HG02938 (cell line): ENCODE measurements around the gene INSYN1.
A peak's percentile ranks its signal among the peaks of the same experiment; 100 is the strongest.
"Not testable (repeated sequence)": the region's sequence is repeated elsewhere in the genome, so short reads cannot be mapped to it uniquely, and the experiment has no call there.

ENCODE experiments used
- ATAC-seq: cut with Tn5 transposase; IDR thresholded peaks from one replicate; pipeline ENCODE4 v1.9.1; 2021; ENCODE audit warnings: mild to moderate bottlenecking, moderate library complexity; ENCODE audit not compliant: unreplicated experiment

Gene INSYN1

GRCh38 chr15:73716417-73716816 is 36.7 kb downstream of the INSYN1 start:
- no peak for ATAC-seq

GRCh38 chr15:73715417-73715816 is 37.7 kb downstream of the INSYN1 start:
- ATAC-seq: no peak

GRCh38 chr15:73714695-73715301 is 38.4 kb downstream of the INSYN1 start:
- no peak for ATAC-seq

DNA sequence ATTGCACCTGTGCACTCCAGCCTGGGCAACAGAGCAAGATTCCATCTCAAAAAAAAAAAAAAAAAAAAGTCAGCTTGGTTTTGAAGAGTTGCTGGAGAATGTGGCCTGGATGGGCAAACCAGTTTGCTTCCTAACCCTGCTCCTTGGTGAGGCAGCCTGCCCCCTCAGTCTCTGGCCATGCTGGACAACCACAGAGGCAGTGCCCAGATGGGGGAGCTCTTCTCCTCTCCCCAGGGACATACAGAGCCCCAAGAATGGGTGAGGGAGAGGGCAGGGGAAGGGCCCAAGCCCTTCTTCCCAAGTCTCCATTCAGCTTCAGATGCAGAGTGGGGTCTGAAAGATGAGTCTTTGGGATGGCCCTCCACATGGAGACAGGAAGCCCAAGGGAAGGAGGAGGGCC is 41.0 kb downstream of the INSYN1 start:
- no peak for ATAC-seq

DNA sequence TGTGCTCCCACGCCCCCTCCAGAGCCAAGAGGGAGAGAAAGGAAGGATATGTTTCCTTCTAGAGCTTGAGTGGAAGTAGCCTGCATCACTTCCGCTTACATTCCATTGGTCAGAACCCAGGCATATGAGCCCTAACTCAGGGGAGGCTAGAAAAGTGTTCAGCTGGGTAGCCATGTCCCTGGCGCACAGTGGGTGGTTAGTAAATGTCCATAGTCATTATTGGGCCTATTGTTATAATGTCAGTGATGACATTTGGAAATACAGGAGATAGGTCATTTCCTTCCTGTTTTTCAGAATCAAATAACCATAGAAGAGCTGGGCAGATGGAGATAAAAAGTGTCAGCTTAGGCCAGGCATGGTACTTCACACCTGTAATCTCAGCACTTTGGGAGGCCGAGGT is 41.6 kb downstream of the INSYN1 start:
- ATAC-seq: no peak

DNA sequence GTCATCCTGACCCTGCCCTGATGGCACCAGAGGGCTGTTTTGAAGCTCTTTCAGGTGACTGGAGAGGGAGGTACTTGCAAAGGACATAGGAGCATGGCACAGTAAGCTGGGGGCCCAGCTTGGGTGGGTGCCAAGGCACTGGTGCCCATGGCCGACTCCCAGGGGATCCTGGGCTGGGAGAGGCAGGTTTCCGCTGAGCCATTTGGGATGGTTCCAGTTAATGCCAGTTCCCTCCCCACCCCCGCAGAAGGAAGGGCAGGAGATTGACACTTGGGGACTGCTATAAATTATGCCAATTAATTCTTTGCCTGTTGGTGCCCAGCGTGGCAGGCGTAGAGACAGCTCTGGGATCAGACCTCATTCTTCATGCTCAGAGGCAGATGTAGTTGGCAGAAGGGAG is 42.8 kb downstream of the INSYN1 start:
- ATAC-seq: no peak

DNA sequence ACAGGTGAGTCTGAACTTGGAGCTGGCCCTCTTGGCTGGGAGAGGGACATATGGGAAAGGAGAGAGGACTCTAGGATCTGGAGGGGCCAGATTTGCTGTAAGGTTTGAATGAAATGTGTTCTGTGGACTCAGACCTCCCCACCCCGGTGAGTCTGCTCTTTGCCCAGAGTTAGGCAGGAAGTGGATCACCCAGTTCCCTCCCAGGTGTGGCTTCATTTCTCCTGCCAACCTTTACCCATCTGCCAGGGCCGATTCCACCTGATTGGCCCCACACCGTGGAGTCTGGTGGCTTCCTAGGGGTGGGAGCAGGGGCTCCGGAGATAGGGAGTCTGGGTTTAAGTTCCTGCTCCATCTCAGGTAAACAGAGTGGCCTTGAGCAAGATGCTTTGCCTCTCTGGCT is 43.5 kb downstream of the INSYN1 start:
- ATAC-seq: no peak

- ATAC-seq: no peak
Observed at GRCh38 chr15:73709241-73709640, 43.9 kb downstream of the INSYN1 start.

GRCh38 chr15:73708691-73709090 is 44.5 kb downstream of the INSYN1 start:
- no peak for ATAC-seq

GRCh38 chr15:73704869-73705645 is 48.1 kb downstream of the INSYN1 start:
- ATAC-seq: peak; percentile 54

DNA sequence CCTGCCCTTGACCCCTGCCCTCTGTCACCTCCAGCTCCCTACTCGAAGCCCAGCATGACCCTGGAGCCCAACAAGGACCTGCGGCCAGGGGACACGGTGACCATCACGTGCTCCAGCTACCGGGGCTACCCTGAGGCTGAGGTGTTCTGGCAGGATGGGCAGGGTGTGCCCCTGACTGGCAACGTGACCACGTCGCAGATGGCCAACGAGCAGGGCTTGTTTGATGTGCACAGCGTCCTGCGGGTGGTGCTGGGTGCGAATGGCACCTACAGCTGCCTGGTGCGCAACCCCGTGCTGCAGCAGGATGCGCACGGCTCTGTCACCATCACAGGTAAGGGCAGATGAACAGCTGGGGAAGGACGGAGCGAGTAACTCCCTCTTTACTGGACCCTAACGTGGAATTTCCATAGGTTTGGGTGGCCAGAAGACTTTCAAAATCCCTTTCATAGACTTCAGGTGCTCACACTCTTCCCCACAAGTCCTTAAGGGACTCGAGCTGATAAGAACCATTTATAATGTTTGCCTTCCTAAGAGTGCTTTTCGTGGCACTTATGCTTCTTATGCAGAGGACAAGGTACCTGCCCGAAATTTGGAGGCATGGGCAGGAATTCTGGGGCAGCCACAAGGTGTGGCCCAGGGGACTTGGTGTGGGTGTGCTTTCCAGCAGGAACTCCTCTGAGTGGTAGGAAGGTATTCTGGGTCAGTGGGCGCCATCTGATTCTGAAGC is 48.8 kb downstream of the INSYN1 start:
- ATAC-seq: not testable (repeated sequence)

- ATAC-seq: not testable (repeated sequence)
Observed at GRCh38 chr15:73703601-73704000, 49.5 kb downstream of the INSYN1 start.

DNA sequence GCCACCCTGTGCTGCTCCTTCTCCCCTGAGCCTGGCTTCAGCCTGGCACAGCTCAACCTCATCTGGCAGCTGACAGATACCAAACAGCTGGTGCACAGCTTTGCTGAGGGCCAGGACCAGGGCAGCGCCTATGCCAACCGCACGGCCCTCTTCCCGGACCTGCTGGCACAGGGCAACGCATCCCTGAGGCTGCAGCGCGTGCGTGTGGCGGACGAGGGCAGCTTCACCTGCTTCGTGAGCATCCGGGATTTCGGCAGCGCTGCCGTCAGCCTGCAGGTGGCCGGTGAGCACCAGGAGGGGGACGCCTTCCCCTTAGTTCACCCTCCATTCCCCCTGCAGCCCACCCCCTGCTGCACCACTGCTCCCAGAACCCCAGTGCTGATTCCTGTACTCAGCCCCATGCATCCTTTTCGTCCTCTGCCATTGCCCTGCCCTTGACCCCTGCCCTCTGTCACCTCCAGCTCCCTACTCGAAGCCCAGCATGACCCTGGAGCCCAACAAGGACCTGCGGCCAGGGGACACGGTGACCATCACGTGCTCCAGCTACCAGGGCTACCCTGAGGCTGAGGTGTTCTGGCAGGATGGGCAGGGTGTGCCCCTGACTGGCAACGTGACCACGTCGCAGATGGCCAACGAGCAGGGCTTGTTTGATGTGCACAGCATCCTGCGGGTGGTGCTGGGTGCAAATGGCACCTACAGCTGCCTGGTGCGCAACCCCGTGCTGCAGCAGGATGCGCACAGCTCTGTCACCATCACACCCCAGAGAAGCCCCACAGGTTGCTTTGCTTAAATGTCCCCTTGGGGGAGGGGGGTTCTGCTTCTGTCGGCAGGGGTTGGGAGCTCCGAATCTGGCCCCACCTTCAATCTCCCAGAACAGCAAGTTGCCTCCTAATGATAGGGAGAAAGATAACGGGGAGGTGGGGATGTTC is 50.6 kb downstream of the INSYN1 start:
- ATAC-seq: not testable (repeated sequence)

DNA sequence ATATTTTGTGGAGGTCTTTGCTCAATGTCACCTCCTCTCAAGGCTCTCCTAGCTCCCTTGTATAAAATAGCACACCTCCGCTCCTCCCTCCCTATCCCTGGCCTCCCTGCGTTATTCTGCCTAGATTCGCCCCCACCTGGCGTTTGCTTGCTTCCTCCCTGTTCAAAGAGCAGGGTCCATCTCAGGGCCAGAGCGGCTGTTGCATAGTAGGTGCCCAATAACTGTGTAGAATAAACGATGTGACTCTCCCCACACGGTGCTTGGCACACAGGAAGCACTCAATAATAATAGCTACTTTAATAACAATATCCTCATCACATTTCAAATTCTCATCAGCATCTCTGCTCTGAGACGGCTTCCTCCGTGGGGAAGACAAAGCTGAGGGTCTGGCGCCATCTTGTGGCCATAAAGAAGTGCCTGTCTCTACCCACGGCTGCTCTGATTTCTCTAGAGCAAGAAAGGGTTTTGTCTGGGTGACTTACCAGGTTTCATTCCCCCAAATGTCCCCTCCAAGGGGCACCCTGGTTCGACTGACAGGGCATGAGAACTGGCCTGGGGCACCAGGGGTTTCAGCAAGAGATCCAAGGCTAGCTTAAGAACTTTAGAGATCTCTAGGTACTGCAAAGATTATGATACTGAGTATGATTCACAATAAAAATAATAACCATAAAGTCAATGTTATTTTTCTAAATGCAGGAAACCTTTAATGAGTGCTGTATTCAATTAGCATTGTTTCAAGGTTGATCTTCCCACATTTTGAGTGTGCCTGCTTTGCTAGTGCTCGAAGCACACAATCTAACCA is 52.9 kb downstream of the INSYN1 start:
- no peak for ATAC-seq

- ATAC-seq: no peak
Observed at GRCh38 chr15:73699249-73700040, 53.7 kb downstream of the INSYN1 start.

- peak; percentile 81 for ATAC-seq
Observed at GRCh38 chr15:73697033-73697467, 56.1 kb downstream of the INSYN1 start.

- no peak for ATAC-seq
Observed at GRCh38 chr15:73696641-73697001, 56.5 kb downstream of the INSYN1 start.

GRCh38 chr15:73695773-73696640 is 57.1 kb downstream of the INSYN1 start:
- no peak for ATAC-seq
